H9 (cell line): ENCODE results near the gene TAF1C. TPM values are rescaled to one million over a fixed set of nuclear protein-coding genes. Genes with fewer than 3 reads are reported as not detected.

Source experiments
- DNase-seq: peaks from one replicate; pipeline ENCODE4 v3.0.0-alpha.2; 2017
- H2AFZ ChIP-seq: one replicate; pipeline ENCODE4 v1.6.1; 2013; ENCODE audit warnings: mild to moderate bottlenecking, low read length, control low read depth, moderate library complexity
- H2AK5ac ChIP-seq: 2 replicates; pipeline ENCODE4 v1.6.1; 2013; ENCODE audit warnings: low read length, control low read depth, mixed read lengths; ENCODE audit not compliant: insufficient read length
- H2BK120ac ChIP-seq: one replicate; pipeline ENCODE4 v1.6.1; 2013; ENCODE audit warnings: low read depth, mild to moderate bottlenecking, low read length, control low read depth, inconsistent platforms; ENCODE audit not compliant: poor library complexity, severe bottlenecking
- H2BK12ac ChIP-seq: 2 replicates; pipeline ENCODE4 v1.6.1; 2013; ENCODE audit warnings: low read length, control low read depth, mixed read lengths, low read depth; ENCODE audit not compliant: insufficient read length
- H2BK15ac ChIP-seq: 2 replicates; pipeline ENCODE4 v1.6.1; 2013; ENCODE audit warnings: low read depth, low read length, control low read depth
- H2BK20ac ChIP-seq: one replicate; pipeline ENCODE4 v1.6.1; 2013; ENCODE audit warnings: low read depth, mild to moderate bottlenecking, low read length, control low read depth, inconsistent platforms; ENCODE audit not compliant: poor library complexity, severe bottlenecking
- H2BK5ac ChIP-seq: 2 replicates; pipeline ENCODE4 v1.6.1; 2013; ENCODE audit warnings: low read length, control low read depth, mixed read lengths; ENCODE audit not compliant: insufficient read length
- H3K14ac ChIP-seq: 2 replicates; pipeline ENCODE4 v1.6.1; 2013; ENCODE audit warnings: low read length, control low read depth; ENCODE audit not compliant: insufficient read depth
- H3K18ac ChIP-seq: 2 replicates; pipeline ENCODE4 v1.6.1; 2013; ENCODE audit warnings: low read depth, mild to moderate bottlenecking, mixed read lengths, low read length, control low read depth; ENCODE audit not compliant: insufficient read length
- H3K23ac ChIP-seq: 2 replicates; pipeline ENCODE4 v1.6.1; 2013; ENCODE audit warnings: low read length, control low read depth, mixed read lengths, low read depth; ENCODE audit not compliant: insufficient read length
- H3K23me2 ChIP-seq: 2 replicates; pipeline ENCODE4 v1.6.1; 2013; ENCODE audit warnings: low read depth, mild to moderate bottlenecking, mixed read lengths, low read length, control low read depth; ENCODE audit not compliant: insufficient read length, poor library complexity, severe bottlenecking
- H3K27ac ChIP-seq: 2 replicates; pipeline ENCODE4 v1.5.1; 2013; ENCODE audit warnings: low read length, control low read depth, mixed read lengths, low read depth; ENCODE audit not compliant: insufficient read length
- H3K27me3 ChIP-seq: 2 replicates; pipeline ENCODE4 v1.6.1; 2013; ENCODE audit warnings: low read length, control low read depth, inconsistent platforms; ENCODE audit not compliant: insufficient read depth
- H3K4ac ChIP-seq: 2 replicates; pipeline ENCODE4 v1.6.1; 2013; ENCODE audit warnings: low read depth, mild to moderate bottlenecking, control low read depth, inconsistent platforms, low read length, moderate library complexity
- H3K4me1 ChIP-seq: 2 replicates; pipeline ENCODE4 v1.6.1; 2013; ENCODE audit warnings: low read length, control low read depth, inconsistent platforms; ENCODE audit not compliant: insufficient read depth
- H3K4me2 ChIP-seq: 2 replicates; pipeline ENCODE4 v1.6.1; 2013; ENCODE audit warnings: low read length, control low read depth, mixed read lengths; ENCODE audit not compliant: insufficient read length, insufficient read depth
- H3K56ac ChIP-seq: 2 replicates; pipeline ENCODE4 v1.6.1; 2013; ENCODE audit warnings: low read depth, mild to moderate bottlenecking, mixed read lengths, low read length, control low read depth; ENCODE audit not compliant: insufficient read length
- H3K79me1 ChIP-seq: 2 replicates; pipeline ENCODE4 v1.6.1; 2013; ENCODE audit warnings: low read depth, mild to moderate bottlenecking, moderate library complexity, low read length, control low read depth, inconsistent platforms; ENCODE audit not compliant: insufficient read depth, poor library complexity, severe bottlenecking
- H3K79me2 ChIP-seq: 2 replicates; pipeline ENCODE4 v1.6.1; 2013; ENCODE audit warnings: low read length, control low read depth, inconsistent platforms; ENCODE audit not compliant: insufficient read depth
- H3K9ac ChIP-seq: 2 replicates; pipeline ENCODE4 v1.6.1; 2013; ENCODE audit warnings: low read length, control low read depth, mixed read lengths; ENCODE audit not compliant: insufficient read length; ENCODE audit errors: extremely low read depth
- H3K9me3 ChIP-seq: one replicate; pipeline ENCODE4 v1.6.1; 2013; ENCODE audit warnings: low read depth, low read length, inconsistent platforms; ENCODE audit not compliant: control insufficient read depth
- H3T11ph ChIP-seq: one replicate; pipeline ENCODE4 v1.6.1; 2013; ENCODE audit warnings: mild to moderate bottlenecking, low read length, control low read depth, inconsistent platforms
- H4K20me1 ChIP-seq: one replicate; pipeline ENCODE4 v1.6.1; 2013; ENCODE audit not compliant: control insufficient read depth, insufficient read length, insufficient read depth
- H4K5ac ChIP-seq: 2 replicates; pipeline ENCODE4 v1.6.1; 2013; ENCODE audit warnings: low read depth, mild to moderate bottlenecking, mixed read lengths, low read length, control low read depth; ENCODE audit not compliant: insufficient read length
- H4K8ac ChIP-seq: replicated peaks from 2 replicates; pipeline ENCODE4 v1.6.1; 2013; ENCODE audit warnings: low read length, control low read depth, mixed read lengths, low read depth; ENCODE audit not compliant: insufficient read length
- H4K91ac ChIP-seq: 2 replicates; pipeline ENCODE4 v1.6.1; 2013; ENCODE audit warnings: low read depth, mild to moderate bottlenecking, moderate library complexity, mixed read lengths, low read length, control low read depth; ENCODE audit not compliant: insufficient read length
- H3K27ac Mint-ChIP-seq, 3 experiments: 2 replicates in 2 of 3; 3 replicates in 1 of 3; pipeline ENCODE4 v1.8.0; 2020 to 2021; ENCODE audit warnings: mixed read lengths in 3 of 3, mild to moderate bottlenecking in 1 of 3, moderate library complexity in 1 of 3
- H3K27me3 Mint-ChIP-seq: 2 replicates; pipeline ENCODE4 v1.8.0; 2021; ENCODE audit warnings: low read depth, mild to moderate bottlenecking, moderate library complexity, mixed read lengths
- H3K36me3 Mint-ChIP-seq, 3 experiments: 2 replicates in 2 of 3; 3 replicates in 1 of 3; pipeline ENCODE4 v1.8.0; 2020 to 2021; ENCODE audit warnings: low read depth in 3 of 3, mixed read lengths in 3 of 3; ENCODE audit not compliant: insufficient read depth in 1 of 3
- H3K4me1 Mint-ChIP-seq, 2 experiments: 2 replicates each; pipeline ENCODE4 v1.8.0; 2020; ENCODE audit warnings: mixed read lengths in 2 of 2
- H3K4me3 Mint-ChIP-seq, 2 experiments: 2 replicates in 1 of 2; 3 replicates in 1 of 2; pipeline ENCODE4 v1.8.0; 2020 to 2021; ENCODE audit warnings: mild to moderate bottlenecking in 2 of 2, mixed read lengths in 2 of 2, moderate library complexity in 1 of 2
- H3K9me3 Mint-ChIP-seq, 2 experiments: 2 replicates in 1 of 2; 3 replicates in 1 of 2; pipeline ENCODE4 v1.8.0; 2020; ENCODE audit warnings: mild to moderate bottlenecking in 2 of 2, mixed read lengths in 2 of 2, moderate library complexity in 1 of 2
- CTCF ChIP-seq: fragments of 200-600 bp; sonication (generic); conservative IDR thresholded peaks from 3 replicates; pipeline ENCODE4 v1.8.0; 2021; ENCODE audit warnings: antibody characterized with exemption, mild to moderate bottlenecking
- WGBS: extraction: QIAGEN DNeasy Blood & Tissue Kit; methylation state at CpG from one replicate; pipeline ENCODE4 v1.1.7; 2013; ENCODE audit warnings: missing lambda C conversion rate, low lambda C conversion rate, mixed read lengths; ENCODE audit not compliant: insufficient read length; ENCODE audit errors: extremely low coverage; 5-methylcytosine and 5-hydroxymethylcytosine counted together
- total RNA-seq: library from RNA; stranded (reverse); gene quantifications from 2 replicates; pipeline ENCODE4 v1.2.1, GENCODE V29; 2021

Gene TAF1C
- total RNA-seq, 1 experiment from 2014 or later = 78.6 TPM

- Histone ChIP-seq H3K4me2 (no peak overlapping the region), H3K4ac (no peak overlapping the region), H3K23ac (no peak overlapping the region), H3K27me3 (no peaks in the 10 kb centered on the region), H4K5ac (no peak overlapping the region), H3K79me1 (no peaks in the 10 kb centered on the region), H3K4me1 (no peaks in the 10 kb centered on the region), H4K8ac (no peak overlapping the region), H3K14ac (no peak overlapping the region), H2BK15ac (no peak overlapping the region), H4K20me1 (no peaks in the 10 kb centered on the region), H2AFZ (no peak overlapping the region), H3T11ph (no peak overlapping the region), H2BK5ac (no peak overlapping the region), H2BK12ac (no peak overlapping the region), H3K9me3 (no peaks in the 10 kb centered on the region), H3K27ac (no peak overlapping the region), H3K23me2 (no peaks in the 10 kb centered on the region), H3K56ac (no peak overlapping the region), H3K79me2 (no peaks in the 10 kb centered on the region), H3K18ac (no peak overlapping the region), H2BK20ac (no peak overlapping the region), H2AK5ac (no peak overlapping the region), H3K9ac (no peak overlapping the region), H4K91ac (no peak overlapping the region), H2BK120ac (no peak overlapping the region)
- Mint-ChIP-seq H3K9me3 (no peaks in the 10 kb centered on the region), H3K36me3 (no peaks in the 10 kb centered on the region), H3K27ac (no peak overlapping the region), H3K4me1 (peaks cover 0 to 7% of the 10 kb centered on the region in 2 experiments; a peak in 2 of 4 replicates), H3K4me3 (no peak overlapping the region), H3K27me3 (peaks cover 2% of the 10 kb centered on the region)
- no peak for DNase-seq
- no peak for TF ChIP-seq CTCF
- WGBS = no CpG with 5 or more reads among the region's 9 CpGs
These were observed 27.9 kb downstream of the TAF1C start for GRCh38 chr16:84159007-84159406.
